EL (cell line): Measurements from ENCODE around the gene LRP11.

Experiments used
- DNase-seq: peaks from one replicate; pipeline ENCODE4 v3.0.0-alpha.2; 2016

Gene LRP11

GRCh38 chr6:149777624-149778023 lies 86.5 kb downstream of the LRP11 start:
- DNase-seq: no peak

DNA sequence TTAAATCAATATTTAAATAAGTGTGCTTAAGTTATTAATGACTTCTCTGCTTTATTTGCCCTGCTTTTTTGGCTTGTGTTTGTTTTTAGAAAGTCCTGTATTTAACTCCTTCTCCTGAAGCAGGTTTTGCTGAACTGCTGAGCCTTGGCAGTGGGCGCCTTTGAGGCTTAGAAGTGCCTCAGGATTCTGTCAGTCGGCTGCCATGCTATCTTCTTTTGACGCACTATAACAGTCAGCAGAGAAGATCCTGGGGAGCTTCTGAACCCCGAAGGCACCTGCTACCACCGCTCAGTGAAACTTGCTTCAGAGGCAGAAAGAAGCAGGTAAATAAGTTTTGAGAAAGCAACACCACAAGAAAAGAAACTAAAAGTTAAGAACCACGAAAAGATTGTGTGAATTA lies 92.2 kb downstream of the LRP11 start:
- no peak for DNase-seq

DNA sequence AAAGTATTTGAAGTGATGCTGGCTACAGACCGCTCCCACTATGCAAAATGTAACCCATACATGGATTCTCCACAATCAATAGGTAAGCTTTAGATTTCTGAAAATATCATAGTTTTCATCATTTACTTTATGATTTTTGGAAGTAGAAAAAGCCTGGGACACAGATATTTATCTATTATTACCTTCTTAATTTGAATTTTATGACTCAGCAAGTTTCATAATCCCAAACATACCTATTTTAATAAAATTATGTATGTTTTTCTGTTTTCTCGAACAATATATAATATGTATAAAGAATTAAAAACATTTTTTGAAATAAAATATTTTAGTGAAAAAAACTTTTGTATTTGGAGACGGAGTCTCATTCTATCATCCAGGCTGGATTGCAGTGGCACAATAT lies 93.0 kb downstream of the LRP11 start:
- DNase-seq: no peak

GRCh38 chr6:149769676-149770075 lies 94.5 kb downstream of the LRP11 start:
- DNase-seq: no peak
